HL-60 (cell line): Measurements from ENCODE around the gene SPON2.

Experiments used
- CTCF ChIP-seq: IDR thresholded peaks from one replicate; pipeline ENCODE4 v1.5.1; 2011; ENCODE audit warnings: low read length, control low read depth, inconsistent platforms; ENCODE audit not compliant: insufficient read depth
- GABPA ChIP-seq: IDR thresholded peaks from 2 replicates; pipeline ENCODE4 v1.6.1; 2012; ENCODE audit warnings: low read depth

- no peak for TF ChIP-seq CTCF
- TF ChIP-seq GABPA: no peak
Observed at GRCh38 chr4:1194010-1194900, 21.9 kb upstream of the SPON2 start.
